Measurements from ENCODE around the gene RPP40. TPM values are rescaled to one million over a fixed set of nuclear protein-coding genes. Genes with fewer than 3 reads are reported as not detected.

RPP40 gene
- total RNA-seq, 1 donor from 2014 or later = 9.6 TPM

GRCh38 chr6:5023923-5024322 lies 20.1 kb upstream of the RPP40 start:
- Mint-ChIP-seq H3K9me3 (ENCODE audit: unreplicated experiment) (no peaks in the 10 kb centered on the region), H3K36me3 (ENCODE audit: low read depth, unreplicated experiment) (peaks cover 4% of the 10 kb centered on the region), H3K4me3 (ENCODE audit: unreplicated experiment) (no peak overlapping the region), H3K4me1 (ENCODE audit: unreplicated experiment) (peaks cover 12% of the 10 kb centered on the region), H3K27ac (ENCODE audit: unreplicated experiment) (no peak overlapping the region), H3K27me3 (ENCODE audit: unreplicated experiment) (peaks cover 2% of the 10 kb centered on the region)
- no peak for DNase-seq (ENCODE audit: low spot score)
- no peak for TF ChIP-seq CTCF (IDR thresholded peaks at IDR 0.05; ENCODE audit: unreplicated experiment)

GRCh38 chr6:5020142-5020541 lies 16.3 kb upstream of the RPP40 start:
- Mint-ChIP-seq H3K27me3 (ENCODE audit: unreplicated experiment) (no peaks in the 10 kb centered on the region), H3K4me3 (ENCODE audit: unreplicated experiment) (no peak overlapping the region), H3K9me3 (ENCODE audit: unreplicated experiment) (no peaks in the 10 kb centered on the region), H3K36me3 (ENCODE audit: low read depth, unreplicated experiment) (no peaks in the 10 kb centered on the region), H3K4me1 (ENCODE audit: unreplicated experiment) (no peaks in the 10 kb centered on the region), H3K27ac (ENCODE audit: unreplicated experiment) (no peak overlapping the region)
- TF ChIP-seq CTCF (IDR thresholded peaks at IDR 0.05; ENCODE audit: unreplicated experiment) = no peak
- DNase-seq (ENCODE audit: low spot score) = no peak

GRCh38 chr6:5014072-5014561 lies 10.3 kb upstream of the RPP40 start:
- Mint-ChIP-seq H3K27me3 (ENCODE audit: unreplicated experiment) (no peaks in the 10 kb centered on the region), H3K27ac (ENCODE audit: unreplicated experiment) (no peak overlapping the region), H3K36me3 (ENCODE audit: low read depth, unreplicated experiment) (no peaks in the 10 kb centered on the region), H3K4me1 (ENCODE audit: unreplicated experiment) (no peaks in the 10 kb centered on the region), H3K4me3 (ENCODE audit: unreplicated experiment) (no peak overlapping the region), H3K9me3 (ENCODE audit: unreplicated experiment) (no peaks in the 10 kb centered on the region)
- TF ChIP-seq CTCF (IDR thresholded peaks at IDR 0.05; ENCODE audit: unreplicated experiment) = no peak
- DNase-seq (ENCODE audit: low spot score) = no peak

- no peaks in the 10 kb centered on the region for H3K4me1 Mint-ChIP-seq (ENCODE audit: unreplicated experiment)
- no peaks in the 10 kb centered on the region for H3K9me3 Mint-ChIP-seq (ENCODE audit: unreplicated experiment)
- no peak for TF ChIP-seq CTCF (IDR thresholded peaks at IDR 0.05; ENCODE audit: unreplicated experiment)
- DNase-seq (ENCODE audit: low spot score) = no peak
- H3K27me3 Mint-ChIP-seq (ENCODE audit: unreplicated experiment) = no peaks in the 10 kb centered on the region
- H3K36me3 Mint-ChIP-seq (ENCODE audit: low read depth, unreplicated experiment) = no peaks in the 10 kb centered on the region
- H3K27ac Mint-ChIP-seq (ENCODE audit: unreplicated experiment) = no peak overlapping the region
- H3K4me3 Mint-ChIP-seq (ENCODE audit: unreplicated experiment) = no peak overlapping the region
Observed at GRCh38 chr6:5012519-5012918, 8.7 kb upstream of the RPP40 start.

- H3K4me1 Mint-ChIP-seq (ENCODE audit: unreplicated experiment) = no peaks in the 10 kb centered on the region
- no peaks in the 10 kb centered on the region for H3K9me3 Mint-ChIP-seq (ENCODE audit: unreplicated experiment)
- H3K27me3 Mint-ChIP-seq (ENCODE audit: unreplicated experiment) = no peaks in the 10 kb centered on the region
- no peak overlapping the region for H3K27ac Mint-ChIP-seq (ENCODE audit: unreplicated experiment)
- DNase-seq (ENCODE audit: low spot score) = no peak
- H3K36me3 Mint-ChIP-seq (ENCODE audit: low read depth, unreplicated experiment) = no peaks in the 10 kb centered on the region
- no peak overlapping the region for H3K4me3 Mint-ChIP-seq (ENCODE audit: unreplicated experiment)
- TF ChIP-seq CTCF (IDR thresholded peaks at IDR 0.05; ENCODE audit: unreplicated experiment) = no peak
Observed at GRCh38 chr6:5011346-5011745, 7.5 kb upstream of the RPP40 start.
